Motor neuron (in vitro differentiated cells): ENCODE measurements around the gene TMEM167B. TPM values are rescaled to one million over a fixed set of nuclear protein-coding genes. Genes with fewer than 3 reads are reported as not detected.
A peak's percentile ranks its signal among the peaks of the same experiment; 100 is the strongest.

Experiments used
- ATAC-seq, 8 experiments: fragments of 200-7000 bp; cut with Tn5 transposase; replicated peaks in 6 of 8; 2 replicates each; pipeline ENCODE4 v1.8.0; 2021; ENCODE audit warnings: mild to moderate bottlenecking in 8 of 8, moderate library complexity in 8 of 8
- H3K27ac ChIP-seq, 2 donors: fragments of 250-450 bp; sonication (Bioruptor Pico); 2 replicates each; pipeline ENCODE4 v1.9.0; 2021; ENCODE audit warnings: antibody characterized with exemption in 2 of 2, mild to moderate bottlenecking in 2 of 2, moderate library complexity in 1 of 2
- H3K4me1 ChIP-seq, 2 donors: fragments of 250-450 bp; sonication (Bioruptor Pico); replicated peaks in 1 of 2; 2 replicates each; pipeline ENCODE4 v1.6.1; 2021; ENCODE audit warnings: antibody characterized with exemption in 2 of 2, mild to moderate bottlenecking in 2 of 2, moderate library complexity in 1 of 2
- H3K4me3 ChIP-seq, 5 donors: fragments of 250-450 bp; sonication (Bioruptor Pico); 2 replicates each; pipeline ENCODE4 v1.9.0; 2021; ENCODE audit warnings: antibody characterized with exemption in 5 of 5, mild to moderate bottlenecking in 5 of 5, moderate library complexity in 4 of 5
- WGBS, 10 experiments: fragments of 450-650 bp; shearing (Covaris generic); methylation state at CpG; one replicate each; pipeline ENCODE4 v1.0.0; 2022; 5-methylcytosine and 5-hydroxymethylcytosine counted together
- in situ Hi-C, 9 experiments: fragments of 400-800 bp; cut with MboI; loops; one replicate each; pipeline ENCODE4 v1.15.0; 2021; ENCODE audit warnings: low sequenced_read_pairs in 9 of 9, low pct_unique_long_range_greater_than_20kb in 2 of 9; ENCODE audit not compliant: unreplicated experiment in 9 of 9
- total RNA-seq, 8 experiments: library from RNA; unstranded; fragments of 300-600 nt; gene quantifications; 2 replicates each; pipeline versions ENCODE4 v1.2.3 to v1.2.4, GENCODE V29; 2022

Gene TMEM167B
- total RNA-seq, 8 experiments from 2014 or later, result 20.1 to 72.2 (median 46.4) TPM

DNA sequence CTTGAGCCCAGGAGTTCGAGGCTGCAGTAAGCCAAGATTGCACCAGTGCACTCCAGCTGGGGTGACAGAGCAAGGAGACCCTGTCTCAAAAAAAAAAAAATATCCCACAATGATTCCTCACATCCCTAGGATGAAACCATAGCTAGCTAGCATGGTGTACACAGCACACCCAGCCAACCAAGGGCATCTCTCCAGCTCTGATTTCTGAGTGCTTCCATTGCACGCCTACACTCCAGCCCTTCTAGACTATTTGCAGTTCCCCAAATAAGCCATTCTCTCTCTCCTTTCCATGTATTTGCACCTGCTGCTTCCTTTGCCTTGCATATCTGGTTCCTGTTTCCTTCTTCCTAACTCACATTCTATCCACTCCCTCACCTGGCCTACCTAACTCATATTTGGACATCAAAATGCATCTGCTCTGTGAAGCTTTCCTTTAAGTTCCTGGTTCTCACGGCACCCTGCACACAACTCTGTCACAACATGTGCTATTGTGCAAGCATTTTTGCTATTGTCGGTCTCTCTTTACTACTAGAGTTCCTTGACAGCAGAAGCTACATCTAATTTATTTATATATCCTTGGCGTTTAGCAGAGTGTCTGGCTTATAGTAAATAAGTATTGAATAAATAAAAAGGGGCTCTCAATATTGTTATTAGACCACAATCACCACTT, 21.0 kb downstream of the TMEM167B start:
- peaks cover 21 to 25% of the 10 kb centered on the region in 2 donors for H3K4me1 ChIP-seq
- no peak for ATAC-seq
- WGBS, 10 experiments, result 8 to 100% (median 80%) methylated on average over 1 to 5 of the region's 5 CpGs
- no peak overlapping the region for H3K27ac ChIP-seq
- in situ Hi-C loops, result no loop called here
- peak overlapping the region in 2 of 5 donors; percentile 20 to 34 for H3K4me3 ChIP-seq

DNA sequence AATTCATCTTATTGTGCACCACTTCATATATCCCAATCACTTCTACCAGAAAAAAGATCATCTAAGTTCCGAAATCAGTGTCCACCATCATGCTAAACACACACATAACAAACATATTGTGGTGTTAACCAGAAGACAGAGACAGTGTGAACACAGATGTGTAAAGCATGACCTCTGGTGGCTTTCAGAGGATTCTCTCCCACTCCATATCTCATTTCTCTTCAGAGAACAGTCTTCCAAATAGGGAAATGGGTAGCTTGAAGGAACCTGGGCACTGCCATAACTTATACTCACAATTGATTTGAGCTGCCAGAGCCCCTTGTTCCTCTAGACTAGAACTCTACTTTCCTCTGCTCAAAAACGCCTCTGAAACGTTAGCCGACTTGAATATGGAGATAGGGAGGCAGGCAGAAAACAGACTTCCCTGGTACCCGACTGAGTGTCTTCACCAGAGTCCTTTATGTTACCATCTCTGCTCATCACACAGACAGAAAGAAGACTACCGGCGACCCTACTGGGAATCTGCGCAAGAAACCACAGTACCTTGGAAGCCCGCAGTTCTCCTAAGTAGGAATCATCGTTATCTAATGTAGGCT, 21.6 kb downstream of the TMEM167B start:
- 0 to 36% (median 15%) methylated on average over 1 to 10 of the region's 10 CpGs; no CpG with 5 or more reads in 1 of the 10 experiments for WGBS, 10 experiments
- ATAC-seq, result peak in 5 of 8 experiments; percentile 8 to 51 (median 42)
- no peak overlapping the region for H3K27ac ChIP-seq
- peak overlapping the region; percentile 8 to 47 (median 20) for H3K4me3 ChIP-seq
- in situ Hi-C loops, result no loop called here
- H3K4me1 ChIP-seq, result peaks cover 21 to 25% of the 10 kb centered on the region in 2 donors

DNA sequence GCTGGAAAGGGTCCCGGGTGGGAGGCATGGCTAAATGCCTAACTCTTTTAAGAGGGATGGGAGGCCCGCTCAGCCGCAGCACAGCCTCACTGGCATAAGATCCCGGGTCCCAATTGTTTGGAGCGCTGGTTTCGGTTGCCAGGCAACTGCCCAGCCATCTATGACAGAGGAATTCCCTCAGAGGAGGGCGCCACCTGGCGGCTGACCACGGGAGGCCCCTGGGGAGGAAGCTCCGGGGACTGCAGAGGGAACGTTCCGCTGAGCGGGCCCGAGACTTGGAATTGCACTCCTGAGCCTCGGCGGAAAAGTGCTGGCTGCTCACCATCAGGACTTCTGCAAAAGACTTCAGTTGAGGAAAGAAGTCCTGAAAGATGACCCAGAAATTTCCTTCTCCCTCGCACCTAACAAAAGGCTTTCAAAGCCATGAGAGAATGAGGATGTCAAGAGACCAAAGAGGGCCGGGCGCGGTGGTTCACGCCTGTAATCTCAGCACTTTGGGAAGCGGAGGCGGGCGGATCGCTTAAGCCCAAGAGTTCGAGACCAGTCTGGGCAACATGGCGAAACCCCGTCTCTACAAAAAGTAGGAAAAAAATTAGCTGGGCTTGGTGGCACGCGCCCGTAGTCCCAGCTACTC, 22.2 kb downstream of the TMEM167B start:
- in situ Hi-C loops, result no loop called here
- peaks cover 21 to 25% of the 10 kb centered on the region in 2 donors for H3K4me1 ChIP-seq
- H3K4me3 ChIP-seq, result peak overlapping the region; percentile 8 to 47 (median 20)
- no peak overlapping the region for H3K27ac ChIP-seq
- peak; percentile 68 to 94 (median 72) for ATAC-seq
- WGBS, 10 experiments, result 0 to 34% (median 26%) methylated on average over 3 to 23 of the region's 31 CpGs; no CpG with 5 or more reads in 3 of the 10 experiments

DNA sequence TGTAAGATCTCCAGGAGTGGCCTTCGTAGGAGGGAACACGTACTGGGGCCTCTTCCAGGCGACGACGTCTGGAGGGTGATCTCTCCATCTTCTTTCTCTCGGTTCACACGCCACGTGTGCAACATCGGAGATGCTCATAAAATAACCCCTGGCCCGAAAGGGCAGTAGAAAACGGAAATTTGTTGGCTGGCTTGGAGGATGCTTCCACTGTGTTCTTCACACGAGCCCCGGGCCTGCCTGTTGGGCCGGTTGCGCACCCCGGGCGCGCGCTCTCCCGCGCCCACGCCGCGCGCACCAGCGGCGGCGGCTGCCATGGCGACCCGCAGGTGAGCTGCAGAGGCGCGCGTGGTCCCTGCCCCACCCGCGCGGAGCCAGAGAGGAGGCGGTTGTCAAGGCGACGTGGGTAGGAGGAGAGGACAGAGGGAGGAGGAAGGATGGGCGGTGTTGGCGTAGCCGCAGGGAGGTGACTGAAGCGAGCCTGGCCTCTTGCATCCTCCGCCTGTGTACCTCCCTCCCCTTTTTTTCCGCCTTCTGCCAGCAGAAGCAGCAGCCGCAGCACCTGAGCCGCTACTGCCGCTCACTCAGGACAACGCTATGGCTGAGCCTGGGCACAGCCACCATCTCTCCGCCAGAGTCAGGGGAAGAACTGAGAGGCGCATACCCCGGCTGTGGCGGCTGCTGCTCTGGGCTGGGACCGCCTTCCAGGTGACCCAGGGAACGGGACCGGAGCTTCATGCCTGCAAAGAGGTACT, 23.2 kb downstream of the TMEM167B start, which contains the start of gene ELAPOR1:
ELAPOR1 (plus strand) TSS at position 526 of the 752 bp plus-strand sequence; CDS start at position 595, 69 bp downstream.
- peak; percentile 36 to 93 (median 88) for ATAC-seq
- Histone ChIP-seq H3K4me1 (peaks cover 23 to 31% of the 10 kb centered on the region in 2 donors), H3K27ac (peak within 1 kb of the TSS; percentile 31 to 45), H3K4me3 (peak within 1 kb of the TSS; percentile 38 to 52 (median 45))
- 0 to 20% (median 7%) methylated on average over 1 to 32 of the region's 56 CpGs; no CpG with 5 or more reads in 3 of the 10 experiments for WGBS, 10 experiments
- in situ Hi-C loops, result no loop called here

DNA sequence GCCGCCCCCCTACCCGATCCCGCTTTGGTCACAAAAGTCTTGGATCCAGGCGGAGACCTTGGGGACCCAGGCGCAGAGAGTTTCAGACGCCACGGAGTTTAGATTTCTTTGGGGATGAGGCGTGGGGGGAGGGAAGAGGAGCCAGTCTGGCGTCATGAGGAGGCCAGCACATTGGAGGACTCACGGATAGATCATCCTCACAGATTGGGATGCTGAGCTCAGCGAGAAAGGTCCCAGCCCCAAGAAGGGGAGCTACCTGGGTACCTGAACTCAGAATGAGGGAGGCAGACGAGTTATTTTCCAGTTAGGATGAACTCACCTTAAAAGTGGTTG, 23.7 kb downstream of the TMEM167B start:
- peak in 5 of 8 experiments; percentile 26 to 42 (median 31) for ATAC-seq
- 0 to 25% (median 13%) methylated on average over 1 to 11 of the region's 12 CpGs; no CpG with 5 or more reads in 2 of the 10 experiments for WGBS, 10 experiments
- H3K4me1 ChIP-seq, result peaks cover 23 to 31% of the 10 kb centered on the region in 2 donors
- in situ Hi-C loops, result no loop called here
- H3K4me3 ChIP-seq, result peak overlapping the region; percentile 38 to 52 (median 45)
- H3K27ac ChIP-seq, result peak overlapping the region; percentile 31 to 45

DNA sequence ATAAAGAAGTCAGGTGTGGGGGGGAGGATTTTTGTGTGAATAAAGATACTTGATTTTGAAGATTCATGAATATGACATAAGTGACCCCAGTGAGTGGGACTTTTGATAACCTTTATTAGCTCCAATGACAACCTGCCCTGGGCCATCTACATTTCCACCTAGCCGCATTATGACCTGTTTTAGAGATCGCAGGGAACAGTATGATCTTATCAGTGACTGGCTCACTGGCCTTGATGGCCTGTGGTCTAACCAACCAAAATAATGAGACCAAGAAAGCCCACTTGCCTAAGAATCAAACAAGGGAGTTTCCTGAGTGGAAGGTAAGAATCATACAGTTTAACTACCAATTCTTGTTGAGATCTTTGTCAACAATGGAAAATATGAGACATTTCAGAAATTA, 25.1 kb downstream of the TMEM167B start:
- in situ Hi-C loops, result no loop called here
- Histone ChIP-seq H3K27ac (no peak overlapping the region), H3K4me1 (peaks cover 23 to 31% of the 10 kb centered on the region in 2 donors), H3K4me3 (no peak overlapping the region)
- ATAC-seq, result no peak
- 89 to 100% (median 100%) methylated on average over 2 of the region's 2 CpGs; no CpG with 5 or more reads in 4 of the 10 experiments for whole genome bisulfite sequencing, 10 experiments

DNA sequence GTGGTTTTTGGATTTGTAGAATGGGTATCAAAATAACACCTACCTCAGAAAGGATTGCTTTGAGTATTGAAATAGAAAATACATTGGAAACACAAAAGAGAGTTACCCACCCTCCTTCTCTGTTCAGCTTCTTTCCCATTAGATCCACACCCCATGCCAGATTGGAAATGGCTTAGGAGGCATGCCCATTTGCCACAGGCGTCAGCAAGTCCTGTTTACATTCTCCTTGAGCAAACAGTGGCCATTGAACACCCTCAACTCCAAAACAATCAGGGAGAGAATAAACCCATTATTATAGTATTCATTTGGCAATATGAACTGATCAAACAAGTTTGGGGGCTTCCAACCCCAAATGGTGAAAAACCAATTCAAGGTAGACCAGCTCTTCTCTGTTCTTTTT, 25.7 kb downstream of the TMEM167B start:
- Histone ChIP-seq H3K27ac (no peak overlapping the region), H3K4me3 (no peak overlapping the region), H3K4me1 (peaks cover 23 to 31% of the 10 kb centered on the region in 2 donors)
- in situ Hi-C loops, result no loop called here
- no peak for ATAC-seq
- WGBS, 10 experiments, result 20 to 100% (median 67%) methylated on average over 1 of the region's 1 CpG; no CpG with 5 or more reads in 4 of the 10 experiments

DNA sequence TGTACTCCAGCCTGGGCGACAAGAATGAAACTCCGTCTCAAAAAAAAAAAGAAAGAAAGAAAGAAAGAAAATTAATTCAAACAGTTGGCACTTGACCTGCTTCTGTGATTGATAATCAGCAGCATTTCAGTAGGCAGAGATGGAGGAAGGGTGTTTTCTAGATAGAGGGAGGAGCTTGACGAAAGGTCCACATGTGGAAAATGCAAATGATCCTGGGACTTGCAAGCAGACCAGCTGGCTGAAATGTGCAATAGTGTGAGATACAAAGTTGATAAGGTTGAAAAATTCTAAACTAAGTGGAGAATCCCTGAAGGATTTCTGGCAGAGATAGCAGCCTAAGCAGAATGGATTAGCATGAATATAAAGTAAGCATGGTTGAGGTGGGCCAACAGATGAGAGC, 27.5 kb downstream of the TMEM167B start:
- Histone ChIP-seq H3K27ac (no peak overlapping the region), H3K4me1 (peaks cover 13 to 20% of the 10 kb centered on the region in 2 donors), H3K4me3 (no peak overlapping the region)
- in situ Hi-C loops, result no loop called here
- WGBS, 10 experiments, result 21 to 90% (median 59%) methylated on average over 1 to 3 of the region's 3 CpGs
- ATAC-seq, result peak in 3 of 8 experiments; percentile 70 to 88 (median 76)

DNA sequence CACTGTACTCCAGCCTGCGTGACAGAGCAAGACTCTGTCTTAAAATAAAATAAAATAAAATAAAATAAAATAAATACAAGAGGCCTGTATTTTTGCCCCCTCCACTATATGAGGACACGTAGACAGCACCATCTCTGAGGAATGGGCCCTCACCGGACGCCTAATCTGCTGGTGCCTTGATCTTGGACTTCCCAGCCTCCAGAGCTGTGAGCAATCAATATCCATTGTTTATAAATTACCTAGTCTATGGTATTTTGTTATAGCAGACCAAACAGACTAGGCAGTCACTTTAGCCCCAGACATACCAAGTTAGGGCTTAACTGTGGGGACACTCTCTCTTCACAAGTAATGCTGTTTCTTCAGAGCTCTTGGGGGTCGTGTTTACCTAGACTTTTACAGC, 29.8 kb downstream of the TMEM167B start:
- Histone ChIP-seq H3K27ac (no peak overlapping the region), H3K4me1 (peaks cover 3 to 6% of the 10 kb centered on the region in 2 donors), H3K4me3 (no peak overlapping the region)
- in situ Hi-C loops, result no loop called here
- 0 to 93% (median 86%) methylated on average over 1 to 5 of the region's 5 CpGs; no CpG with 5 or more reads in 2 of the 10 experiments for WGBS, 10 experiments
- no peak for ATAC-seq

DNA sequence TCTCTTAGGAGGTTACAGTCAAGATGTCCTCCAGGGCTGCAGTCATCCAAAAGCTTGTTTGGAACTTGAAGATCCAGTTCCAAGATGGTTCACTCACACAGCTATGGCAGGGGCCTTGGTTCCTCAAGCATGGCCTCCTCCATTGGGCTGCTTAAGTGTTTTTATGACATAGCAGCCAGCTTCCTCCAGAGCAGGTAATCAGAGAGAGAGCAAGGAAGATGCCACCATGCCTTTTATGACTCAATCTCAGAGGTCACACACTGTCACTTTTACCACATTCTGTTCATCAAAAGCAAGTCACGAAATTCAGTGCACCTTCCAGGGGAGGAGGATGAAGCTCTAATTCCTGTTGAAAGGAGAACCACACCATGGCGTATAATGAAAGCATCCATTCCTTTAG, 40.5 kb downstream of the TMEM167B start:
- in situ Hi-C loops, result no loop called here
- ATAC-seq, result no peak
- Histone ChIP-seq H3K4me3 (no peak overlapping the region), H3K4me1 (no peaks in the 10 kb centered on the region), H3K27ac (no peak overlapping the region)
- WGBS, 10 experiments, result 29 to 100% (median 84%) methylated on average over 1 to 2 of the region's 2 CpGs; no CpG with 5 or more reads in 2 of the 10 experiments

DNA sequence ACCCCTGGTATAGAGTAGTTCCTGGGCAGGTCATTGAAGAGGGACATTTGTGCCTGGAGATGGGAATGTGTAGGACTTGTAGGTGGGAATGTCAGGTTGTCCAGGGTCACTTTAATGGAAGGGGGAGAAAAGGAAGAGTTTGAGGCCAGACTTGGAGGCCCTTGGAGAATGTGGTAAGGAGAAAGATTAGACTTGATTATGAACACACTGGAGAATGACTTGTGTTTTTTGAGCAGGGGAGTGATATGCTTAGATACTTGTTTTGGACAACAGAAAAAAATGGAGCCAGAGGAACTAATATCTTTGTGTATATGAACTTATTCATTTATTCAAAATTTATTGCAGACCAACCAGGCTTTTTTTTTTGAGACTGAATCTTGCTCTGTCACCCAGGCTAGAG, 41.2 kb downstream of the TMEM167B start:
- no peak for ATAC-seq
- no peaks in the 10 kb centered on the region for H3K4me1 ChIP-seq
- no peak overlapping the region for H3K27ac ChIP-seq
- no peak overlapping the region for H3K4me3 ChIP-seq
- in situ Hi-C loops, result no loop called here

DNA sequence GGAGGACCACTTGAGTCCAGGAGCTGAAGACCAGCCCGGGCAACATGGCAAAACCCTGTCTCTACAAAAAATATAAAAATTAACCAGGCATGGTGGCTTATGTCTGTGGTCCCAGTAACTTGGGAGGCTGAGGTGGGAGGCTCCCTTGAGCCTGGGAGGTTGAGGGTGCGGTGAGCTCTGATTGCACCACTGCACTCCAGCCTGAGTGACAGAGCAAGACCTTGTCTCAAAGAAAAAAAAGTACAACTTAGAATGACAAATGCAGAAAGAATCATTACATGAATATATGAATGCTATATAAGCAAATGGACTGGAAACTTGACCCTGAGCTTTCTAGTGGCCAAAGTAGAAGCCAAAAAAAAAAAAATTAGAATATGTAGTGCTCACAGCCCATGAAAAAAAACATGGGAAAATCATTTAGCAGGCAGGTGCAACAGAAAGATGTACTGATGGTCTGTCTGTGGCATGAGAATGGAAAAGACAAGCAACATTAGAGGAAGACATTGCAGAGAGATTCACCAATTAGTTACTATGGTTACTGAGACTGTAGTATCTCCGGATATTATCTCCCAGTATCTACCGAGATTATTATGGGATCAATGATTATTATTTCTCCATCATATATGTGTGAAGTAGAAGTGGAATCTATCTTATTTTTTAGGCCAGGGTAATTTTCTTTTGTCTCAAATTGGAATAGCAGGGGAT, 42.6 kb downstream of the TMEM167B start:
- in situ Hi-C loops, result no loop called here
- H3K27ac ChIP-seq, result no peak overlapping the region
- H3K4me3 ChIP-seq, result no peak overlapping the region
- WGBS, 10 experiments, result 59 to 96% (median 85%) methylated on average over 1 to 4 of the region's 4 CpGs
- no peaks in the 10 kb centered on the region for H3K4me1 ChIP-seq
- ATAC-seq, result peak in 3 of 8 experiments; percentile 41 to 97 (median 71)
